Kidney (tissue), 14 donors: Measurements from ENCODE around the gene PDIK1L. TPM values are rescaled to one million over a fixed set of nuclear protein-coding genes. Genes with fewer than 3 reads are reported as not detected.
"Not testable (repeated sequence)": the region's sequence is repeated elsewhere in the genome, so short reads cannot be mapped to it uniquely, and the experiment has no call there.

Source experiments
- DNase-seq, 5 donors: peaks; one replicate each; pipeline ENCODE4 v3.0.0-alpha.2; 2013 to 2020
- FAIRE-seq: peaks from 2 replicates; lab custom pipeline; 2012; peaks lifted over from hg19 to GRCh38; lab: Jason Lieb, UNC
- H3K27ac ChIP-seq, 2 donors: one replicate each; pipeline ENCODE4 v1.7.0; 2013; ENCODE audit warnings: low read depth in 2 of 2, low read length in 2 of 2, inconsistent platforms in 1 of 2
- H3K27me3 ChIP-seq: one replicate; pipeline ENCODE4 v1.7.1; 2013; ENCODE audit warnings: low read length, inconsistent platforms; ENCODE audit not compliant: control insufficient read depth, insufficient read depth
- H3K36me3 ChIP-seq, 3 donors: one replicate each; pipeline versions ENCODE4 v1.7.0 to v1.7.1; 2013; ENCODE audit warnings: low read length in 3 of 3, control low read depth in 1 of 3, inconsistent platforms in 1 of 3; ENCODE audit not compliant: insufficient read depth in 3 of 3, control insufficient read depth in 2 of 3
- H3K4me1 ChIP-seq, 3 donors: one replicate each; pipeline versions ENCODE4 v1.7.0 to v1.7.1; 2013; ENCODE audit warnings: low read length in 3 of 3, inconsistent platforms in 1 of 3, low read depth in 1 of 3; ENCODE audit not compliant: control insufficient read depth in 2 of 3, insufficient read depth in 2 of 3
- H3K4me3 ChIP-seq, 3 donors: one replicate each; pipeline versions ENCODE4 v1.7.0 to v1.8.1; 2013; ENCODE audit warnings: low read length in 3 of 3, control low read depth in 1 of 3, inconsistent platforms in 1 of 3
- H3K9ac ChIP-seq, 3 donors: one replicate each; pipeline versions ENCODE4 v1.7.0 to v1.7.1; 2013; ENCODE audit warnings: low read length in 3 of 3, control low read depth in 1 of 3, inconsistent platforms in 1 of 3
- H3K9me3 ChIP-seq, 3 donors: one replicate each; pipeline versions ENCODE4 v1.7.0 to v1.7.1; 2013; ENCODE audit warnings: low read length in 3 of 3, control low read depth in 1 of 3, inconsistent platforms in 1 of 3; ENCODE audit not compliant: control insufficient read depth in 2 of 3, insufficient read depth in 1 of 3
- CTCF ChIP-seq: IDR thresholded peaks from 3 replicates; pipeline ENCODE4 v1.5.1; 2012; ENCODE audit warnings: mild to moderate bottlenecking, moderate library complexity, borderline replicate concordance; ENCODE audit not compliant: insufficient read depth; ENCODE audit errors: extremely low read depth
- intact Hi-C: fragments of 100-400 bp; cut with DNase I; formaldehyde crosslinking; loops from one replicate; pipeline ENCODE4 v1.11.1; 2022
- polyA plus RNA-seq: library from polyadenylated mRNA; stranded (reverse); fragments of 350-450 nt; fragmentation: Illumina TruSeq; extraction: RNeasy Lipid Tissue Mini Kit (QIAGEN cat#74804); gene quantifications from one replicate; pipeline ENCODE4 v1.2.3, GENCODE V29; 2014; ENCODE audit warnings: low read depth, low replicate concordance; ENCODE audit not compliant: insufficient read depth
- total RNA-seq: library from RNA; stranded (reverse); fragmentation: NEBNext Ultra II Directional; extraction: Animal tissue kit (Norgen Biotek cat#: 25700); gene quantifications from one replicate; pipeline ENCODE4 v1.2.1, GENCODE V29; 2021
- donor health status: control.
- donor health status: control.
- donor health status: control.
- donor health status: control.
- donor health status: control.
- donor health status: DM: yes; HTN: yes; CAD: no.
- donor health status: Normal renal cell carcinoma (clear cell type).

The PDIK1L gene
- total and polyA plus RNA-seq, 2 donors from 2014 or later, result 3.7 to 13.9 TPM

DNA sequence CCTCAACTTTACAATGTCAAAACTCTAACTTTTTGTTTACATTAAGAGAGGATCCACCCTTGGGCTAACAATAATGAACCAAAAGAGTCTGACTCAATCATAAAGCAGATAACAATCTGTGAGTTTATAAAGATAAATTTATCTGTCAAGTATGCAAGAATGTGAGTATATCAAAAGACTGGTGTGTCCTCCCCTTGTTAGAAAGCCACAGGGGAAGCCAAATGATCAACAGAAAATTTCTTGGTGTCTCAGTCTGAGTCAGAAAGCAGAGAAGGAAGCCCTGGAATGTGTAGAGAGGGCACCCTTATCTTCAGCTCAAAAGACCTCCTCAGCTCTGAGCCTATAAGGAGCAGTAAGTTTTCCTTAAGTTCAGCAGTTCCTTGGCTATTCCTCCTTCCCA, 13.9 kb upstream of the PDIK1L start:
- Histone ChIP-seq H3K27ac (no peak overlapping the region), H3K4me3 (no peak overlapping the region), H3K9me3 (no peaks in the 10 kb centered on the region), H3K4me1 (peaks cover 0 to 8% (median 3%) of the 10 kb centered on the region in 3 donors), H3K36me3 (no peaks in the 10 kb centered on the region), H3K9ac (no peak overlapping the region), H3K27me3 (no peaks in the 10 kb centered on the region)
- FAIRE-seq, result no peak
- DNase-seq, result no peak
- TF ChIP-seq CTCF, result no peak
- intact Hi-C loops, result no loop called here

- intact Hi-C loops, result no loop called here
- H3K27me3 ChIP-seq, result no peaks in the 10 kb centered on the region
- H3K27ac ChIP-seq, result no peak overlapping the region
- DNase-seq, result no peak
- FAIRE-seq, result no peak
- no peaks in the 10 kb centered on the region for H3K36me3 ChIP-seq
- no peak overlapping the region for H3K9ac ChIP-seq
- no peak for TF ChIP-seq CTCF
- peaks cover 0 to 8% (median 3%) of the 10 kb centered on the region in 3 donors for H3K4me1 ChIP-seq
- no peak overlapping the region for H3K4me3 ChIP-seq
- no peaks in the 10 kb centered on the region for H3K9me3 ChIP-seq
These were observed 13.0 kb upstream of the PDIK1L start for GRCh38 chr1:26098602-26099001.

DNA sequence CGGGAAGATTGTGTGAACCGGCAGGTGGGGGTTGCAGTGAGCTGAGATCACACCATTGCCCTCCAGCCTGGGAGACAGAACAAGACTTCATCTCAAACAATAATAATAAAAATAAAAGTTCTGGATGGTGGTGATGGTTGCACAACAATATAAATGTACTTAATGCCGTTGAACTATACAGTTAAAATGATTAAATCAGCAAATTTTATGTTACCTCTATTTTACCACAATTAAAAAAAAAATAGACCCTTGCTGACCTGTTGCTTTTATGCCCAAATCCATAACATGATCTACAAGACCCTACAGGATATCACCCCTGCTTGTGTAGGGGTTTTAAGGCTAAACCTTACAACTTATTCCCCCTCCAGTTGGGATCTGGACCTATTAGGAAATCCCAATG, 11.8 kb upstream of the PDIK1L start:
- FAIRE-seq (no peak), DNase-seq (no peak)
- intact Hi-C loops, result loop anchor here (10.0 kb wide), 1 partner anchor 55 kb away; the partner anchor contains the start of gene FAM110D
- H3K9me3 ChIP-seq, result no peaks in the 10 kb centered on the region
- TF ChIP-seq CTCF, result no peak
- H3K9ac ChIP-seq, result no peak overlapping the region
- H3K27ac ChIP-seq, result no peak overlapping the region
- no peaks in the 10 kb centered on the region for H3K36me3 ChIP-seq
- no peak overlapping the region for H3K4me3 ChIP-seq
- no peaks in the 10 kb centered on the region for H3K27me3 ChIP-seq
- peaks cover 0 to 2% (median 0%) of the 10 kb centered on the region in 3 donors for H3K4me1 ChIP-seq

DNA sequence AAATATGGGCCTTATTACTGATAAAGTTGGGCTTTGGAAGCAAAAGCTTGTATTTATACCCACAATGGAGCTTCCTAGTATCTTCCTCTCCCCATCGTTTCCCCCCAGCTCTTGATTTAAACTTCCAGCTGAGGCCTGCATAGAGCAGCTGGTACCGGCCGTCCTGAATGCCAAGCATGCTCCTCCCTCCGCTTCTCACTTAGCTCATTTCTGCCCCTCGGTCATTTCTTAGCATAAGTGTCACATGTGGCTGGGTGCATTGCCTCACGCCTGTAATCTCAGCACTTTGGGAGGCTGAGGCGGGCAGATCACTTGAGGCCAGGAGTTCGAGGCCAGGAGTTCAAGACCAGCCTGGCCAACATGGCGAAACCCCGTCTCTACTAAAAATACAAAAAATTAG, 11.4 kb upstream of the PDIK1L start:
- FAIRE-seq, H3K27ac ChIP-seq, H3K4me1 ChIP-seq, H3K4me3 ChIP-seq, H3K9ac ChIP-seq, DNase-seq, H3K9me3 ChIP-seq, H3K27me3 ChIP-seq, H3K36me3 ChIP-seq: not testable (repeated sequence)
- intact Hi-C loops, result loop anchor here (10.0 kb wide), 1 partner anchor 55 kb away; the partner anchor contains the start of gene FAM110D
